SK-N-SH (cell line): ENCODE measurements around the gene ANKMY1. TPM values are rescaled to one million over a fixed set of nuclear protein-coding genes. Genes with fewer than 3 reads are reported as not detected.

Source experiments
- CTCF ChIA-PET: fragments of 300-600, 350-600 bp; formaldehyde crosslinking; extraction: SDS; loops from one replicate; lab custom pipeline; 2021; lab: Yijun Ruan, JAX
- POLR2A ChIA-PET: fragments of 350-600 bp; sonication (Branson Sonifier 250); formaldehyde crosslinking; extraction: SDS; loops from one replicate; lab custom pipeline; 2020; ENCODE audit warnings: antibody characterized with exemption, inconsistent platforms; lab: Yijun Ruan, JAX
- DNase-seq: peaks from one replicate; pipeline ENCODE4 v3.0.0; 2012
- H2AFZ ChIP-seq: fragments of 200-600 bp; sonication (generic); 2 replicates; pipeline ENCODE4 v1.8.1; 2016; ENCODE audit warnings: antibody characterized with exemption, mild to moderate bottlenecking, low read depth
- H3F3A ChIP-seq: fragments of 200-600 bp; sonication (generic); replicated peaks from 2 replicates; pipeline ENCODE3; 2016; ENCODE audit warnings: antibody characterized with exemption, mild to moderate bottlenecking; ENCODE audit not compliant: insufficient read depth
- H3K27ac ChIP-seq, 2 experiments: fragments of 200-500 bp in 1 of 2; fragments of 200-600 bp in 1 of 2; sonication (Bioruptor generic) in 1 of 2; sonication (generic), shearing (Covaris generic) in 1 of 2; 2 replicates each; pipeline versions ENCODE4 v1.5.1 to v1.6.1; 2014 to 2016; ENCODE audit warnings: low read depth in 2 of 2, inconsistent platforms in 1 of 2, low read length in 1 of 2, mild to moderate bottlenecking in 1 of 2, mixed read lengths in 1 of 2
- H3K27me3 ChIP-seq: fragments of 200-600 bp; sonication (generic), shearing (Covaris generic); 2 replicates; pipeline ENCODE4 v1.6.1; 2016; ENCODE audit warnings: mixed run types; ENCODE audit not compliant: insufficient read depth
- H3K36me3 ChIP-seq, 2 experiments: fragments of 200-500 bp in 1 of 2; fragments of 200-600 bp in 1 of 2; sonication (Bioruptor generic) in 1 of 2; sonication (generic) in 1 of 2; replicated peaks in 1 of 2; 2 replicates each; pipeline versions ENCODE3 to v1.5.1; 2014 to 2016; ENCODE audit warnings: low read length in 1 of 2, mild to moderate bottlenecking in 1 of 2; ENCODE audit not compliant: insufficient read depth in 2 of 2, control insufficient read depth in 1 of 2
- H3K4me1 ChIP-seq, 2 experiments: fragments of 200-500 bp in 1 of 2; fragments of 200-600 bp in 1 of 2; sonication (Bioruptor generic) in 1 of 2; sonication (generic), shearing (Covaris generic) in 1 of 2; 2 replicates each; pipeline versions ENCODE4 v1.5.1 to v1.6.1; 2014 to 2016; ENCODE audit warnings: low read depth in 1 of 2, low read length in 1 of 2, mixed run types in 1 of 2; ENCODE audit not compliant: insufficient read depth in 2 of 2, control insufficient read depth in 1 of 2
- H3K4me2 ChIP-seq: fragments of 200-600 bp; sonication (generic), shearing (Covaris generic); 2 replicates; pipeline ENCODE4 v1.6.1; 2017; ENCODE audit warnings: mixed run types
- H3K4me3 ChIP-seq, 2 experiments: fragments of 200-500 bp in 1 of 2; fragments of 200-600 bp in 1 of 2; sonication (Bioruptor generic) in 1 of 2; sonication (generic), shearing (Covaris generic) in 1 of 2; 2 replicates each; pipeline versions ENCODE4 v1.5.1 to v1.8.1; 2014 to 2016; ENCODE audit warnings: low read depth in 2 of 2, inconsistent platforms in 1 of 2, low read length in 1 of 2, mild to moderate bottlenecking in 1 of 2, mixed read lengths in 1 of 2, moderate library complexity in 1 of 2
- H3K79me2 ChIP-seq: fragments of 200-600 bp; sonication (generic); 2 replicates; pipeline ENCODE4 v1.8.1; 2017; ENCODE audit warnings: mild to moderate bottlenecking; ENCODE audit not compliant: insufficient read depth
- H3K9ac ChIP-seq: fragments of 200-600 bp; sonication (generic); 2 replicates; pipeline ENCODE4 v1.6.1; 2017; ENCODE audit warnings: mixed run types
- H3K9me2 ChIP-seq: fragments of 200-600 bp; sonication (generic); 2 replicates; pipeline ENCODE4 v1.6.1; 2017; ENCODE audit warnings: mixed run types
- H3K9me3 ChIP-seq: fragments of 200-600 bp; sonication (generic); 2 replicates; pipeline ENCODE4 v1.6.1; 2017; ENCODE audit warnings: mixed run types, mild to moderate bottlenecking, moderate library complexity
- H4K20me1 ChIP-seq: fragments of 200-600 bp; sonication (generic); 2 replicates; pipeline ENCODE4 v1.6.1; 2017; ENCODE audit warnings: mild to moderate bottlenecking, mixed run types; ENCODE audit not compliant: insufficient read depth
- EZH2phosphoT487 ChIP-seq: fragments of 200-600 bp; sonication (generic); IDR thresholded peaks from 2 replicates; pipeline ENCODE4 v1.6.1; 2017; ENCODE audit warnings: low read depth, mixed run types, mild to moderate bottlenecking, antibody characterized with exemption, moderate library complexity, borderline replicate concordance
- FOXJ3 ChIP-seq: sonication (generic); formaldehyde crosslinking; IDR thresholded peaks from 2 replicates; pipeline ENCODE4 v1.5.1; 2020; ENCODE audit warnings: mild to moderate bottlenecking, missing genetic modification reagents
- GABPA ChIP-seq: IDR thresholded peaks from 2 replicates; pipeline ENCODE4 v1.4.0; 2012; ENCODE audit warnings: low read depth, mild to moderate bottlenecking
- RAD21 ChIP-seq: IDR thresholded peaks from 2 replicates; pipeline ENCODE4 v1.6.1; 2012; ENCODE audit warnings: mild to moderate bottlenecking, low read length
- RCOR1 ChIP-seq: fragments of 150-350 bp; IDR thresholded peaks from 2 replicates; pipeline ENCODE4 v1.6.1; 2017; ENCODE audit warnings: antibody characterized with exemption, low read length
- RFX5 ChIP-seq: IDR thresholded peaks from 2 replicates; pipeline ENCODE4 v1.6.1; 2012; ENCODE audit warnings: mild to moderate bottlenecking, improper control_type of control experiment, low read length
- RXRA ChIP-seq: IDR thresholded peaks from 2 replicates; pipeline ENCODE4 v1.4.0; 2012; ENCODE audit warnings: low read depth, mild to moderate bottlenecking, borderline replicate concordance
- SMC3 ChIP-seq: IDR thresholded peaks from 2 replicates; pipeline ENCODE4 v1.6.1; 2012; ENCODE audit warnings: low read depth, low read length, improper control_type of control experiment
- TAF1 ChIP-seq: IDR thresholded peaks from 2 replicates; pipeline ENCODE4 v1.6.1; 2012; ENCODE audit warnings: low read depth, mild to moderate bottlenecking, low read length, moderate library complexity, borderline replicate concordance
- WGBS: methylation state at CpG from one replicate; pipeline ENCODE4 v1.1.6; 2017; ENCODE audit warnings: low lambda C conversion rate; 5-methylcytosine and 5-hydroxymethylcytosine counted together
- polyA plus RNA-seq, 3 experiments: library from polyadenylated mRNA; depleted of rRNA; stranded (reverse); fragments of >200 nt; gene quantifications; 2 replicates each; pipeline ENCODE4 v1.2.3, GENCODE V29; 2012
- TF ChIP-seq, protein P1 (sequence below): IDR thresholded peaks from 2 replicates; pipeline ENCODE4 v1.6.1; 2012; ENCODE audit warnings: mild to moderate bottlenecking, low read depth, low read length, moderate library complexity
- TF ChIP-seq, protein P2 (sequence below): fragments of 200-600 bp; sonication (generic); IDR thresholded peaks from 2 replicates; pipeline ENCODE4 v1.6.1; 2017; ENCODE audit warnings: antibody characterized with exemption, mild to moderate bottlenecking, moderate library complexity
- TF ChIP-seq, protein P3 (sequence below): IDR thresholded peaks from 2 replicates; pipeline ENCODE4 v1.4.0; 2012; ENCODE audit warnings: low read depth
- TF ChIP-seq, protein P4 (sequence below): IDR thresholded peaks from 2 replicates; pipeline ENCODE4 v1.4.0; 2012; ENCODE audit warnings: low read depth, borderline replicate concordance

The ANKMY1 gene
- polyA plus RNA-seq, 1 of the 3 experiments (the other 2 are of a cell fraction) = 12.1 TPM

DNA sequence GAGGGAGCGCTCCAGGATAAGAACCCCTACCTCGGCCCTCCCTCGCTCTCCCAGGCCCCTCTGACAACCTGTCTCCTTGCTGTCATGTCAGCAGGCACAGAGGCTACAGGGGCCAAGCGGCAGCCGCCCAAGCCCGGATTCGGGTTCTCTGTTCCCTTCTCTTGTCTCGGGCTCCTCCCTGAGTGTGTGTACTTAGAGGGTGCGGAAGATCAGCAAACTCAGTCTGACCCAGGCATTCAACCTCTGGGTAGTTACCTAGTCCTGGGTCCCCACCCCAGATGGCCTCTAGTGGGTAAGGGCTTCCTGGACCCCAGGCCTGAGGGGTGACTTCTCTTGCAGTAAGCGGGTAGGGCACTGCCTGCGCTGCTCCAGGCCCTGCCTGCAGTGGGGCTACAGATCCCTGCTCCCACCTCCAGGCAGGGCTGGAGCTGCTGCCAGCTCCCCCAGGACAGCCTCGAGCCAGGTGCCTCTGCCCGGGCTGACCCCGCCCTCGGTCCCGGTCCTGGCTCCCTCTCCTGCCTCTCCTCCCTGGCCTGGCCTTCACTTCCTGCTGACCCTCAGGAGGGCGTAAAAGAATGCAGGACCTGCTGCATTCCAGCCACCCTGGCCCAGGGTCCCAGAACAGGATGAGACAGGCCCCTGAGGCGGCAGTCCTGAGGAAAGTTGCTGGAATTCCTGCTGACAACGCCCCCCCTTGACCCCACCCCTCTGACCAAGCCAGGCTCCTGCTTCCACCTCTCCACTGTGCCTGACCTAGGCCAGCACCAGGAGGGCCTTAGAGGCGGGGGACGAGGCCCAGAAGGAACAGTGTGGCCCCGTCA is 100.4 kb downstream of the ANKMY1 start:
- ChIA-PET POLR2A (no interaction called here), CTCF (interaction anchor here (1.1 to 1.2 kb wide), 2 partner anchors 21 to 694 kb away, joined by 3 read pairs; no protein-coding TSS in a partner anchor)
- Histone ChIP-seq H3K9me3 (no peaks in the 10 kb centered on the region), H3K4me2 (no peak overlapping the region), H3K79me2 (peaks cover 10% of the 10 kb centered on the region; the same call in 1 of the 2 replicates), H3K27me3 (no peaks in the 10 kb centered on the region), H3K9me2 (no peaks in the 10 kb centered on the region), H3F3A (no peaks in the 10 kb centered on the region), H4K20me1 (peaks cover 52% of the 10 kb centered on the region), H3K36me3 (peaks cover 0 to 6% of the 10 kb centered on the region in 2 experiments), H3K27ac (no peak overlapping the region), H3K9ac (no peak overlapping the region), H3K4me3 (no peak overlapping the region), H2AFZ (no peak overlapping the region), H3K4me1 (peaks cover 0 to 15% of the 10 kb centered on the region in 2 experiments; a peak in 1 of 4 replicates)
- DNase-seq = no peak
- TF ChIP-seq, protein P1, sequence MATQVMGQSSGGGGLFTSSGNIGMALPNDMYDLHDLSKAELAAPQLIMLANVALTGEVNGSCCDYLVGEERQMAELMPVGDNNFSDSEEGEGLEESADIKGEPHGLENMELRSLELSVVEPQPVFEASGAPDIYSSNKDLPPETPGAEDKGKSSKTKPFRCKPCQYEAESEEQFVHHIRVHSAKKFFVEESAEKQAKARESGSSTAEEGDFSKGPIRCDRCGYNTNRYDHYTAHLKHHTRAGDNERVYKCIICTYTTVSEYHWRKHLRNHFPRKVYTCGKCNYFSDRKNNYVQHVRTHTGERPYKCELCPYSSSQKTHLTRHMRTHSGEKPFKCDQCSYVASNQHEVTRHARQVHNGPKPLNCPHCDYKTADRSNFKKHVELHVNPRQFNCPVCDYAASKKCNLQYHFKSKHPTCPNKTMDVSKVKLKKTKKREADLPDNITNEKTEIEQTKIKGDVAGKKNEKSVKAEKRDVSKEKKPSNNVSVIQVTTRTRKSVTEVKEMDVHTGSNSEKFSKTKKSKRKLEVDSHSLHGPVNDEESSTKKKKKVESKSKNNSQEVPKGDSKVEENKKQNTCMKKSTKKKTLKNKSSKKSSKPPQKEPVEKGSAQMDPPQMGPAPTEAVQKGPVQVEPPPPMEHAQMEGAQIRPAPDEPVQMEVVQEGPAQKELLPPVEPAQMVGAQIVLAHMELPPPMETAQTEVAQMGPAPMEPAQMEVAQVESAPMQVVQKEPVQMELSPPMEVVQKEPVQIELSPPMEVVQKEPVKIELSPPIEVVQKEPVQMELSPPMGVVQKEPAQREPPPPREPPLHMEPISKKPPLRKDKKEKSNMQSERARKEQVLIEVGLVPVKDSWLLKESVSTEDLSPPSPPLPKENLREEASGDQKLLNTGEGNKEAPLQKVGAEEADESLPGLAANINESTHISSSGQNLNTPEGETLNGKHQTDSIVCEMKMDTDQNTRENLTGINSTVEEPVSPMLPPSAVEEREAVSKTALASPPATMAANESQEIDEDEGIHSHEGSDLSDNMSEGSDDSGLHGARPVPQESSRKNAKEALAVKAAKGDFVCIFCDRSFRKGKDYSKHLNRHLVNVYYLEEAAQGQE = no peak
- TF ChIP-seq, protein P2, sequence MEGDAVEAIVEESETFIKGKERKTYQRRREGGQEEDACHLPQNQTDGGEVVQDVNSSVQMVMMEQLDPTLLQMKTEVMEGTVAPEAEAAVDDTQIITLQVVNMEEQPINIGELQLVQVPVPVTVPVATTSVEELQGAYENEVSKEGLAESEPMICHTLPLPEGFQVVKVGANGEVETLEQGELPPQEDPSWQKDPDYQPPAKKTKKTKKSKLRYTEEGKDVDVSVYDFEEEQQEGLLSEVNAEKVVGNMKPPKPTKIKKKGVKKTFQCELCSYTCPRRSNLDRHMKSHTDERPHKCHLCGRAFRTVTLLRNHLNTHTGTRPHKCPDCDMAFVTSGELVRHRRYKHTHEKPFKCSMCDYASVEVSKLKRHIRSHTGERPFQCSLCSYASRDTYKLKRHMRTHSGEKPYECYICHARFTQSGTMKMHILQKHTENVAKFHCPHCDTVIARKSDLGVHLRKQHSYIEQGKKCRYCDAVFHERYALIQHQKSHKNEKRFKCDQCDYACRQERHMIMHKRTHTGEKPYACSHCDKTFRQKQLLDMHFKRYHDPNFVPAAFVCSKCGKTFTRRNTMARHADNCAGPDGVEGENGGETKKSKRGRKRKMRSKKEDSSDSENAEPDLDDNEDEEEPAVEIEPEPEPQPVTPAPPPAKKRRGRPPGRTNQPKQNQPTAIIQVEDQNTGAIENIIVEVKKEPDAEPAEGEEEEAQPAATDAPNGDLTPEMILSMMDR = no peak
- no peak for TF ChIP-seq RCOR1
- no peak for TF ChIP-seq RFX5
- no peak for TF ChIP-seq TAF1
- TF ChIP-seq, protein P3, sequence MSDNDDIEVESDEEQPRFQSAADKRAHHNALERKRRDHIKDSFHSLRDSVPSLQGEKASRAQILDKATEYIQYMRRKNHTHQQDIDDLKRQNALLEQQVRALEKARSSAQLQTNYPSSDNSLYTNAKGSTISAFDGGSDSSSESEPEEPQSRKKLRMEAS = no peak
- TF ChIP-seq RXRA = no peak
- no peak for TF ChIP-seq GABPA
- no peak for TF ChIP-seq FOXJ3
- TF ChIP-seq, protein P4, sequence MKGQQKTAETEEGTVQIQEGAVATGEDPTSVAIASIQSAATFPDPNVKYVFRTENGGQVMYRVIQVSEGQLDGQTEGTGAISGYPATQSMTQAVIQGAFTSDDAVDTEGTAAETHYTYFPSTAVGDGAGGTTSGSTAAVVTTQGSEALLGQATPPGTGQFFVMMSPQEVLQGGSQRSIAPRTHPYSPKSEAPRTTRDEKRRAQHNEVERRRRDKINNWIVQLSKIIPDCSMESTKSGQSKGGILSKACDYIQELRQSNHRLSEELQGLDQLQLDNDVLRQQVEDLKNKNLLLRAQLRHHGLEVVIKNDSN = no peak
- no peak for TF ChIP-seq EZH2phosphoT487
- no peak for TF ChIP-seq RAD21
- TF ChIP-seq SMC3 = no peak
- WGBS = 93% methylated on average over 11 of the region's 22 CpGs
